Left cardiac atrium (tissue), 4 donors: ENCODE results near the gene RILP. TPM values are rescaled to one million over a fixed set of nuclear protein-coding genes. Genes with fewer than 3 reads are reported as not detected.

Experiments used
- ATAC-seq, 2 donors: fragments of 200-7000 bp; cut with Tn5 transposase; one replicate each; pipeline ENCODE4 v1.9.1; 2020; ENCODE audit warnings: mild to moderate bottlenecking in 2 of 2, moderate library complexity in 2 of 2
- DNase-seq: peaks from one replicate; pipeline ENCODE4 v3.0.0-alpha.2; 2020
- intact Hi-C, 2 donors: fragments of 100-400 bp; cut with DNase I; formaldehyde crosslinking; loops; one replicate each; pipeline versions ENCODE4 v1.14.1 to v1.15.1; 2022 to 2023
- total RNA-seq, 2 donors: library from RNA; stranded (reverse); fragmentation: NEBNext Ultra II Directional; extraction: Animal tissue kit (Norgen Biotek cat#: 25700); gene quantifications; one replicate each; pipeline ENCODE4 v1.2.1, GENCODE V29; 2021
- donor health status: DM: no; HTN: yes; CAD: no.
- donor health status: DM: no; HTN: yes; CAD: no; lungs with severe emphysema.
- donor health status: DM: yes; HTN: yes; CAD: no.
- donor health status: Dilated cardiomyopathy.

The RILP gene
- total RNA-seq, 2 donors from 2014 or later = 38.5 to 44.5 TPM

- DNase-seq (peak; percentile 93), ATAC-seq (peak; percentile 76 to 83)
- intact Hi-C loops = loop anchor here in 1 of 2 donors (5.0 kb wide), 1 partner anchor 77 kb away; no protein-coding TSS in a partner anchor
These were observed 463 bp downstream of the RILP start for GRCh38 chr17:1648963-1649843.

GRCh38 chr17:1648173-1648962, 1.3 kb downstream of the RILP start:
- DNase-seq (peak; percentile 96), ATAC-seq (peak; percentile 0)
- intact Hi-C loops = loop anchor here in 1 of 2 donors (5.0 kb wide), 1 partner anchor 76 kb away; no protein-coding TSS in a partner anchor

- DNase-seq = no peak
- ATAC-seq = no peak
- intact Hi-C loops = loop anchor here in 1 of 2 donors (5.0 kb wide), 1 partner anchor 75 kb away; no protein-coding TSS in a partner anchor
These were observed 1.9 kb downstream of the RILP start for GRCh38 chr17:1647802-1648171.

- ATAC-seq (no peak), DNase-seq (no peak)
- intact Hi-C loops = loop anchor here in 1 of 2 donors (5.0 kb wide), 1 partner anchor 74 kb away; no protein-coding TSS in a partner anchor
These were observed 3.3 kb downstream of the RILP start for GRCh38 chr17:1646199-1646875.

- DNase-seq (peak; percentile 86), ATAC-seq (no peak)
- intact Hi-C loops = loop anchor here in 1 of 2 donors (5.0 kb wide), 1 partner anchor 73 kb away; no protein-coding TSS in a partner anchor
These were observed 4.2 kb downstream of the RILP start, which contains the start of gene SCARF1 for GRCh38 chr17:1645207-1646171. Gene SCARF1, minus strand, starts transcription at chr17:1645732. Its CDS starts 35 bp downstream, at chr17:1645697.

GRCh38 chr17:1644493-1645206, 5.0 kb downstream of the RILP start:
- no peak for ATAC-seq
- no peak for DNase-seq
- intact Hi-C loops = loop anchor here in 1 of 2 donors (5.0 kb wide), 1 partner anchor 72 kb away; no protein-coding TSS in a partner anchor

GRCh38 chr17:1643999-1644492, 5.6 kb downstream of the RILP start:
- ATAC-seq (peak; percentile 1 to 16), DNase-seq (no peak)
- intact Hi-C loops = no loop called here

GRCh38 chr17:1643293-1643998, 6.2 kb downstream of the RILP start:
- ATAC-seq = peak; percentile 7 to 27
- no peak for DNase-seq
- intact Hi-C loops = no loop called here

GRCh38 chr17:1641065-1641403, 8.6 kb downstream of the RILP start:
- intact Hi-C loops = no loop called here
- DNase-seq (no peak), ATAC-seq (no peak)

GRCh38 chr17:1640329-1641064, 9.2 kb downstream of the RILP start:
- DNase-seq (no peak), ATAC-seq (no peak)
- intact Hi-C loops = no loop called here

- intact Hi-C loops = no loop called here
- ATAC-seq (no peak), DNase-seq (no peak)
These were observed 10.0 kb downstream of the RILP start for GRCh38 chr17:1639549-1640180.

- intact Hi-C loops = no loop called here
- no peak for DNase-seq
These were observed 10.9 kb downstream of the RILP start for GRCh38 chr17:1638624-1639300.

GRCh38 chr17:1638171-1638590, 11.5 kb downstream of the RILP start:
- DNase-seq = no peak
- intact Hi-C loops = no loop called here
- ATAC-seq = no peak

More at GRCh38 chr17:1638624-1639300, 10.9 kb downstream of the RILP start:
- no peak for ATAC-seq

GRCh38 chr17:1636732-1637285, 12.9 kb downstream of the RILP start:
- intact Hi-C loops = no loop called here
- DNase-seq (no peak), ATAC-seq (no peak)
